SU-DHL-6 (cell line): ENCODE measurements around the gene GALNT17.

Experiments
- H2AFZ ChIP-seq: fragments of 200-600 bp; sonication (generic); 2 replicates; pipeline ENCODE4 v1.6.1; 2014; ENCODE audit warnings: low read depth, mild to moderate bottlenecking, moderate library complexity, mixed read lengths, antibody characterized with exemption, low read length; ENCODE audit not compliant: severe bottlenecking
- H3F3A ChIP-seq: fragments of 200-600 bp; shearing (Covaris generic); 2 replicates; pipeline ENCODE4 v1.6.0; 2016; ENCODE audit warnings: antibody characterized with exemption, mild to moderate bottlenecking; ENCODE audit not compliant: insufficient read depth
- H3K27ac ChIP-seq: fragments of 200-600 bp; sonication (generic); 2 replicates; pipeline ENCODE4 v1.5.1; 2016; ENCODE audit warnings: low read depth, mild to moderate bottlenecking, low read length, moderate library complexity, mixed read lengths
- H3K27me3 ChIP-seq: fragments of 200-600 bp; sonication (generic), shearing (Covaris generic); 2 replicates; pipeline ENCODE4 v1.6.0; 2014; ENCODE audit warnings: mild to moderate bottlenecking, low read length
- H3K36me3 ChIP-seq: fragments of 200-600 bp; sonication (generic); 2 replicates; pipeline ENCODE4 v1.6.1; 2014; ENCODE audit warnings: mild to moderate bottlenecking, low read length, mixed read lengths
- H3K4me2 ChIP-seq: fragments of 300-600, 200-600 bp; shearing (Covaris generic), sonication (generic); 2 replicates; pipeline ENCODE4 v1.6.0; 2014; ENCODE audit warnings: low read length, low read depth, mild to moderate bottlenecking; ENCODE audit not compliant: poor library complexity, severe bottlenecking
- H3K4me3 ChIP-seq: fragments of 200-600 bp; sonication (generic); 2 replicates; pipeline ENCODE4 v1.5.1; 2014; ENCODE audit warnings: antibody characterized with exemption, low read length, mild to moderate bottlenecking, mixed read lengths; ENCODE audit not compliant: insufficient read depth, poor library complexity, severe bottlenecking
- H3K79me2 ChIP-seq: fragments of 200-600 bp; sonication (generic); 2 replicates; pipeline ENCODE4 v1.6.1; 2014; ENCODE audit warnings: mild to moderate bottlenecking, low read length, moderate library complexity; ENCODE audit not compliant: insufficient read depth
- H3K9ac ChIP-seq: fragments of 200-600 bp; sonication (generic); 2 replicates; pipeline ENCODE4 v1.7.0; 2014; ENCODE audit warnings: mild to moderate bottlenecking, low read length
- H3K9me2 ChIP-seq: fragments of 200-600 bp; sonication (generic); replicated peaks from 2 replicates; pipeline ENCODE4 v1.6.1; 2014; ENCODE audit warnings: low read length; ENCODE audit not compliant: insufficient read depth
- H3K9me3 ChIP-seq: fragments of 200-600 bp; sonication (generic); 2 replicates; pipeline ENCODE4 v1.6.1; 2014; ENCODE audit warnings: low read length, mixed read lengths; ENCODE audit not compliant: insufficient read depth
- H4K20me1 ChIP-seq: fragments of 200-600 bp; sonication (generic); 2 replicates; pipeline ENCODE4 v1.6.1; 2014; ENCODE audit warnings: low read depth, mild to moderate bottlenecking, antibody characterized with exemption, low read length, moderate library complexity, mixed read lengths
- EZH2phosphoT487 ChIP-seq: fragments of 200-600 bp; sonication (generic), shearing (Covaris generic); conservative IDR thresholded peaks from 2 replicates; pipeline ENCODE4 v1.6.1; 2018; ENCODE audit warnings: mild to moderate bottlenecking, antibody characterized with exemption, low read length, moderate library complexity, mixed read lengths
- TF ChIP-seq, protein P1 (sequence below): fragments of 200-600 bp; sonication (generic); IDR thresholded peaks from one replicate; pipeline ENCODE4 v1.5.1; 2017; ENCODE audit warnings: antibody characterized with exemption, mild to moderate bottlenecking, low read length, moderate library complexity; ENCODE audit not compliant: insufficient read depth, poor library complexity, severe bottlenecking

GALNT17 gene

GRCh38 chr7:71477441-71477840 lies 345.5 kb downstream of the GALNT17 start:
- no peaks in the 10 kb centered on the region for H3F3A ChIP-seq
- no peak overlapping the region for H2AFZ ChIP-seq
- no peaks in the 10 kb centered on the region for H3K9me3 ChIP-seq
- H3K27ac ChIP-seq = no peak overlapping the region
- no peak overlapping the region for H3K4me2 ChIP-seq
- no peaks in the 10 kb centered on the region for H3K36me3 ChIP-seq
- H4K20me1 ChIP-seq = no peaks in the 10 kb centered on the region
- no peaks in the 10 kb centered on the region; the same call in 1 of the 2 replicates for H3K9me2 ChIP-seq
- H3K79me2 ChIP-seq = no peaks in the 10 kb centered on the region
- no peaks in the 10 kb centered on the region for H3K27me3 ChIP-seq
- TF ChIP-seq, protein P1, sequence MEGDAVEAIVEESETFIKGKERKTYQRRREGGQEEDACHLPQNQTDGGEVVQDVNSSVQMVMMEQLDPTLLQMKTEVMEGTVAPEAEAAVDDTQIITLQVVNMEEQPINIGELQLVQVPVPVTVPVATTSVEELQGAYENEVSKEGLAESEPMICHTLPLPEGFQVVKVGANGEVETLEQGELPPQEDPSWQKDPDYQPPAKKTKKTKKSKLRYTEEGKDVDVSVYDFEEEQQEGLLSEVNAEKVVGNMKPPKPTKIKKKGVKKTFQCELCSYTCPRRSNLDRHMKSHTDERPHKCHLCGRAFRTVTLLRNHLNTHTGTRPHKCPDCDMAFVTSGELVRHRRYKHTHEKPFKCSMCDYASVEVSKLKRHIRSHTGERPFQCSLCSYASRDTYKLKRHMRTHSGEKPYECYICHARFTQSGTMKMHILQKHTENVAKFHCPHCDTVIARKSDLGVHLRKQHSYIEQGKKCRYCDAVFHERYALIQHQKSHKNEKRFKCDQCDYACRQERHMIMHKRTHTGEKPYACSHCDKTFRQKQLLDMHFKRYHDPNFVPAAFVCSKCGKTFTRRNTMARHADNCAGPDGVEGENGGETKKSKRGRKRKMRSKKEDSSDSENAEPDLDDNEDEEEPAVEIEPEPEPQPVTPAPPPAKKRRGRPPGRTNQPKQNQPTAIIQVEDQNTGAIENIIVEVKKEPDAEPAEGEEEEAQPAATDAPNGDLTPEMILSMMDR = no peak
- TF ChIP-seq EZH2phosphoT487 = no peak
- no peak overlapping the region for H3K4me3 ChIP-seq
- no peak overlapping the region for H3K9ac ChIP-seq

DNA sequence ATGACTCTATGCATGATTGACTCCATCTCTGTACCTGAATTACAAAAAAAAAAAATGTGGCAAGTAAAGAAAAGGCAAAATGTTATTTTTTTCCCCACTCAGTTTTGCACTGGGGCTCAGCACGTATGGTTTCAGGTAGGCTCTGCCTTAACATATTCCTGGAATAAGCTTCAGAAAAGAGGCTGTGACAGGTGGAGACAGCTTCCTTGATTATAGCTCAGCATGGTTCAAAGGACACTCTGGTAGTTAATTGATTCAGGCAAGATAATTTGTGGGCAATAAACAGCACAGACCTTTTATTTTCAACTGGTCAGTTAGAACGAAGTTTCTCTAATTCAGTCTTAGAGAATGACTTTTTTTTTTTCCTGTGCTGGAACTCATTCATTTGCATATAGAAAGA lies 347.3 kb downstream of the GALNT17 start:
- H3K9me3 ChIP-seq = no peaks in the 10 kb centered on the region
- no peaks in the 10 kb centered on the region for H3F3A ChIP-seq
- no peaks in the 10 kb centered on the region for H3K36me3 ChIP-seq
- H3K4me2 ChIP-seq = no peak overlapping the region
- H4K20me1 ChIP-seq = no peaks in the 10 kb centered on the region
- H3K9me2 ChIP-seq = no peaks in the 10 kb centered on the region
- no peaks in the 10 kb centered on the region for H3K27me3 ChIP-seq
- H3K27ac ChIP-seq = no peak overlapping the region
- no peak overlapping the region for H3K4me3 ChIP-seq
- TF ChIP-seq, protein P1 = no peak
- no peak for TF ChIP-seq EZH2phosphoT487
- H3K79me2 ChIP-seq = no peaks in the 10 kb centered on the region
- no peak overlapping the region for H3K9ac ChIP-seq
- H2AFZ ChIP-seq = no peak overlapping the region

DNA sequence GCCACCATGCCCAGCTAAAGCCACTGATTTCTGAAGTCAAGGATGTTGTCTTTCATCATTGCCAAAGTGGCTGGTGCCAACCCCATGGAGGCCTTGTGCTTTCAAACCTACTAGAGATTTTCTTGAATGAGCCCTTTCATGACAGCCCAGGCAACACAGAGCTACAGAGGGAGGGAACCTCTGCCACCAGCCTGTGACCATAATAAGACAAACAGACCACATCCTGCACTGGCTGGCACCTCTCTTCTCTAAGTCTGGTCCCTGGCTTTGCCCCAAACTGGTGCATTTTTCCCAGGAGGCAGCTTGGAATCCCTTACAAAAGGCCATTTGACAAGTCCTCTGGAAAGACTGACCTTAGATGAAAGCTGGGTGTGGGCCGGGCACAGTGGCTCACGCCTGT lies 348.8 kb downstream of the GALNT17 start:
- H3K36me3 ChIP-seq = no peaks in the 10 kb centered on the region
- H3K9ac ChIP-seq = no peak overlapping the region
- no peaks in the 10 kb centered on the region for H3K79me2 ChIP-seq
- H3K27ac ChIP-seq = no peak overlapping the region
- TF ChIP-seq, protein P1 = no peak
- TF ChIP-seq EZH2phosphoT487 = no peak
- no peak overlapping the region for H3K4me3 ChIP-seq
- H4K20me1 ChIP-seq = no peaks in the 10 kb centered on the region
- no peaks in the 10 kb centered on the region for H3K9me2 ChIP-seq
- no peaks in the 10 kb centered on the region for H3K9me3 ChIP-seq
- H3F3A ChIP-seq = no peaks in the 10 kb centered on the region
- H3K4me2 ChIP-seq = no peak overlapping the region
- H2AFZ ChIP-seq = no peak overlapping the region
- H3K27me3 ChIP-seq = no peaks in the 10 kb centered on the region

DNA sequence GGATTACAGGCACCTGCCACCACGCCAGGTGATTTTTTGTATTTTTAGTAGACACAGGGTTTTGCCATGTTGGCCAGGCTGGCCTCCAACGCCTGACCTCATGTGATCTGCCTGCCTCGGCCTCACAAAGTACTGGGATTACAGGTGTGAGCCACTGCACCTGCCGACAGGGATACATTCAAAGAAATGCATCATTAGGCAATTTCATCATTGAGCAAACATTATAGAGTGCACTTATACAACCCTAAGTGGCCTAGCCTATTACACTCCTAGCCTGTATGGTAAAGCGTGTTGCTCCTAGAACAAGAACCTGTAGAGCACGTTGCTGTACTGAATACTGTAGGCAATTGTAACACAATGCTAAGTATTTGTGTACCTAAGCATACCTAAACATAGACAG lies 350.3 kb downstream of the GALNT17 start:
- no peak for TF ChIP-seq EZH2phosphoT487
- TF ChIP-seq, protein P1 = no peak
- Histone ChIP-seq H3K4me3 (no peak overlapping the region), H3K4me2 (no peak overlapping the region), H3K27ac (no peak overlapping the region), H3K27me3 (no peaks in the 10 kb centered on the region), H3K79me2 (no peaks in the 10 kb centered on the region), H3K9me3 (no peaks in the 10 kb centered on the region), H3K9ac (no peak overlapping the region), H3K36me3 (no peaks in the 10 kb centered on the region), H4K20me1 (no peaks in the 10 kb centered on the region), H2AFZ (no peak overlapping the region), H3K9me2 (no peaks in the 10 kb centered on the region), H3F3A (no peaks in the 10 kb centered on the region)
